Adrenal gland (tissue), 12 donors: ENCODE measurements around the gene PXT1. TPM values are rescaled to one million over a fixed set of nuclear protein-coding genes. Genes with fewer than 3 reads are reported as not detected.
A peak's percentile ranks its signal among the peaks of the same experiment; 100 is the strongest.

Experiments
- DNase-seq, 7 donors: peaks; one replicate each; pipeline ENCODE4 v3.0.0-alpha.2; 2019 to 2020
- H3K27ac ChIP-seq, 5 donors: fragments of 200-600 bp; sonication (generic) in 4 of 5; 1 replicate in 3 of 5; 2 replicates in 2 of 5; pipeline versions ENCODE4 v1.5.1 to v1.8.0; 2016 to 2020; ENCODE audit warnings: mild to moderate bottlenecking in 1 of 5
- H3K27me3 ChIP-seq: fragments of 200-600 bp; 2 replicates; pipeline ENCODE4 v1.8.0; 2021
- H3K36me3 ChIP-seq, 2 donors: fragments of 200-600 bp; replicated peaks in 1 of 2; 1 replicate in 1 of 2; 2 replicates in 1 of 2; pipeline versions ENCODE4 v1.5.1 to v1.8.0; 2018 to 2022
- H3K4me1 ChIP-seq, 2 donors: fragments of 200-600 bp; replicated peaks in 1 of 2; 1 replicate in 1 of 2; 2 replicates in 1 of 2; pipeline versions ENCODE4 v1.5.1 to v1.8.0; 2018 to 2021
- H3K4me3 ChIP-seq, 4 donors: fragments of 200-600 bp; sonication (generic) in 3 of 4; one replicate each; pipeline ENCODE4 v1.5.1; 2016 to 2018
- H3K9me3 ChIP-seq, 3 donors: fragments of 200-600 bp; sonication (generic) in 1 of 3; replicated peaks in 1 of 3; 1 replicate in 2 of 3; 2 replicates in 1 of 3; pipeline versions ENCODE4 v1.5.1 to v1.8.0; 2016 to 2021
- POLR2A ChIP-seq, 2 donors: fragments of 450-650 bp; IDR thresholded peaks; one replicate each; pipeline ENCODE4 v1.6.1; 2017; ENCODE audit warnings: antibody characterized with exemption in 2 of 2, mild to moderate bottlenecking in 2 of 2, moderate library complexity in 1 of 2
- WGBS, 4 donors: extraction: QIAGEN DNeasy Blood & Tissue Kit in 2 of 4; methylation state at CpG; one replicate each; pipeline versions ENCODE4 v1.1.5 to v1.1.7; 2013 to 2017; 5-methylcytosine and 5-hydroxymethylcytosine counted together
- intact Hi-C, 2 donors: fragments of 100-400 bp; cut with DNase I; formaldehyde crosslinking; loops; one replicate each; pipeline versions ENCODE4 v1.14.1 to v1.15.0; 2022 to 2023
- polyA plus RNA-seq, 3 donors: library from polyadenylated mRNA; stranded (reverse); fragments of 200-250 nt in 2 of 3; fragments of 350-450 nt in 1 of 3; fragmentation: Illumina TruSeq in 1 of 3; extraction: RNeasy Lipid Tissue Mini Kit (QIAGEN cat#74804) in 1 of 3; gene quantifications; one replicate each; pipeline ENCODE4 v1.2.3, GENCODE V29; 2013 to 2014
- total RNA-seq, 9 donors: library from RNA; depleted of rRNA in 4 of 9; stranded (reverse); fragments of >200 nt in 4 of 9; fragments of 120-200 nt in 1 of 9; fragmentation: NEBNext Ultra II Directional in 1 of 9; extraction: Animal tissue kit (Norgen Biotek cat#: 25700) in 1 of 9; gene quantifications; one replicate each; pipeline versions ENCODE4 v1.1.0 to v1.2.4, GENCODE V29; 2013 to 2023
- TF ChIP-seq, protein P1 (sequence below), 6 experiments: fragments of 450-650 bp in 4 of 6; fragments of 200-600 bp in 2 of 6; sonication (generic) in 1 of 6; IDR thresholded peaks; 1 replicate in 5 of 6; 2 replicates in 1 of 6; pipeline versions ENCODE4 v1.5.1 to v1.8.0; 2016 to 2021; ENCODE audit warnings: antibody characterized with exemption in 6 of 6, mild to moderate bottlenecking in 2 of 6, moderate library complexity in 1 of 6
- donor health status: healthy with polysubstance abuse.
- donor health status: Bipolar disorder and iron deficiency.
- donor health status: DM: yes; HTN: yes; CAD: no.
- donor health status: DM: no; HTN: no; CAD: no.
- donor health status: DM: no; HTN: no; CAD: no.
- donor health status: DM: yes; HTN: yes; CAD: no.

Gene PXT1
- total and polyA plus RNA-seq, 12 donors = not detected

DNA sequence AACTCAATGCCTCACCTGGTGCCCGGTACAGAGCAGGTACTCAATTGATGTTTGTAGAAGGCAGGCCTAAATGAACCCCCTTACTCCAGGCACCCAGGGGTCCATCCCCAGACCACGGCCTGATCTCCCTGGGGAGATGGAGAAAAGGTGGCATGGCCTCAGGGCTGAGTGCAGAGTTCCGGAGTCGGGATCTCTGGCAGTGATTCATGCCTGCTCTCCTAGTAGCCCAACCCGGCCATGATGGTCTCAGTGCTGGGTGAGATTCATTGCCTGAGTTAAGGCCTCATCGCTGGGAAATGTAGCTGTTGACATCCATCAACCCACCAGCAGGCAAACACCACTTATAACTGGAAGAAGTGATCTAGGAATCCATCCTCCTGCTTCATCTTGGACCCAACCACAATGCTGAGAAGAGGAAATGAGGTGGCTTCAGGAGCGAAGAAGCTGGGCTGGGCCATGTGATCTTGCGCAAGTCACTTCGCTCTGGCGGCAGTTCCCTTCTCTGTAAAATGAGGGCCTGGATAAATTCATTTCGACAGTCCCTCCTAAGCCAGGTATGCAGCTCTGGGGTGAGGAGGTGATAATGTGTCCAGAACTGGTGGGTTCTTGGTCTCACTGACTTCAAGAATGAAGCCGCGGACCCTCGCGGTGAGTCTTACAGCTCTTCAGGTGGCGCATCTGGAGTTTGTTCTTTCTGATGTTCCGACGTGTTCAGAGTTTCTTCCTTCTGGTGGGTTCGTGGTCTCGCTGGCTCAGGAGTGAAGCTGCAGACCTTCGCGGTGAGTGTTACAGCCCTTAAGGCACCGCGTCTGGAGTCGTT is 79.9 kb downstream of the PXT1 start:
- intact Hi-C loops = loop anchor here in 1 of 2 donors (10.0 kb wide), 1 partner anchor 228 kb away; the partner anchor contains the start of gene MAPK13
- Histone ChIP-seq H3K36me3 (no peaks in the 10 kb centered on the region), H3K4me1 (peaks cover 0 to 7% of the 10 kb centered on the region in 2 donors), H3K4me3 (no peak overlapping the region), H3K27me3 (no peaks in the 10 kb centered on the region), H3K9me3 (no peaks in the 10 kb centered on the region), H3K27ac (no peak overlapping the region)
- DNase-seq = peak in 1 of 7 donors; percentile 3
- no peak for TF ChIP-seq POLR2A (IDR thresholded peaks at IDR 0.05)
- TF ChIP-seq, protein P1, sequence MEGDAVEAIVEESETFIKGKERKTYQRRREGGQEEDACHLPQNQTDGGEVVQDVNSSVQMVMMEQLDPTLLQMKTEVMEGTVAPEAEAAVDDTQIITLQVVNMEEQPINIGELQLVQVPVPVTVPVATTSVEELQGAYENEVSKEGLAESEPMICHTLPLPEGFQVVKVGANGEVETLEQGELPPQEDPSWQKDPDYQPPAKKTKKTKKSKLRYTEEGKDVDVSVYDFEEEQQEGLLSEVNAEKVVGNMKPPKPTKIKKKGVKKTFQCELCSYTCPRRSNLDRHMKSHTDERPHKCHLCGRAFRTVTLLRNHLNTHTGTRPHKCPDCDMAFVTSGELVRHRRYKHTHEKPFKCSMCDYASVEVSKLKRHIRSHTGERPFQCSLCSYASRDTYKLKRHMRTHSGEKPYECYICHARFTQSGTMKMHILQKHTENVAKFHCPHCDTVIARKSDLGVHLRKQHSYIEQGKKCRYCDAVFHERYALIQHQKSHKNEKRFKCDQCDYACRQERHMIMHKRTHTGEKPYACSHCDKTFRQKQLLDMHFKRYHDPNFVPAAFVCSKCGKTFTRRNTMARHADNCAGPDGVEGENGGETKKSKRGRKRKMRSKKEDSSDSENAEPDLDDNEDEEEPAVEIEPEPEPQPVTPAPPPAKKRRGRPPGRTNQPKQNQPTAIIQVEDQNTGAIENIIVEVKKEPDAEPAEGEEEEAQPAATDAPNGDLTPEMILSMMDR (IDR thresholded peaks at IDR 0.05) = no peak
- WGBS, 4 donors = 84 to 87% (median 85%) methylated on average over 14 to 25 of the region's 25 CpGs

DNA sequence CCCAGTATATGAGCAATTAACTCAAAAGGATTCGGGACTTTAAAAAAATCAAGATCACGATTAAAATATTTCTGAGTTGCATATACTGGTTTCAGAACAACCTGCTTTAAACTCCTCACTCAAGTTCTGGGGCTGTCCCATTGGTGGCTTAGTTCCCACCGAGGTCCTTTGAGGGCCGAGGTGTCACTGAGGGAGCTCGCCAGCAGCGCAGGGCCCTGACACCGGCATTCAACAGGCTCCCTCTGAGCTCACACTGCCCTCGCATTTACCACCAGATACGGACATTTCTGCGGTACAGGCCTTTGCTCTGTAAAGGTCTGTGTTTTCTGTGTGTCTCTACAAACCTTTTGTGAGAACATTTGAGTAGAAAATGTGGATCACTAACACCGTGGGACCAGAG is 81.6 kb downstream of the PXT1 start:
- H3K4me1 ChIP-seq = peaks cover 0 to 8% of the 10 kb centered on the region in 2 donors
- H3K27me3 ChIP-seq = no peaks in the 10 kb centered on the region
- 78 to 89% (median 85%) methylated on average over 5 to 11 of the region's 11 CpGs for WGBS, 4 donors
- no peak overlapping the region for H3K27ac ChIP-seq
- no peak for DNase-seq
- intact Hi-C loops = loop anchor here (2.0 to 10.0 kb wide), 2 partner anchors 22 to 226 kb away; partner anchors contain the start of gene MAPK13 (in 1 of the 2)
- H3K9me3 ChIP-seq = no peaks in the 10 kb centered on the region
- no peaks in the 10 kb centered on the region for H3K36me3 ChIP-seq
- TF ChIP-seq, protein P1 (IDR thresholded peaks at IDR 0.05) = no peak
- TF ChIP-seq POLR2A (IDR thresholded peaks at IDR 0.05) = no peak
- no peak overlapping the region for H3K4me3 ChIP-seq

GRCh38 chr6:36360241-36361054 is 82.2 kb downstream of the PXT1 start:
- peak; percentile 73 to 93 (median 86) for DNase-seq
- Histone ChIP-seq H3K4me1 (peaks cover 0 to 8% of the 10 kb centered on the region in 2 donors), H3K27me3 (no peaks in the 10 kb centered on the region), H3K36me3 (no peaks in the 10 kb centered on the region), H3K4me3 (no peak overlapping the region), H3K9me3 (no peaks in the 10 kb centered on the region), H3K27ac (no peak overlapping the region)
- intact Hi-C loops = loop anchor here (2.0 to 10.0 kb wide), 2 partner anchors 22 to 226 kb away; partner anchors contain the start of gene MAPK13 (in 1 of the 2)
- WGBS, 4 donors = 18 to 37% (median 26%) methylated on average over 5 to 10 of the region's 10 CpGs
- TF ChIP-seq, protein P1 (IDR thresholded peaks at IDR 0.05) = peak; percentile 79 to 91 (median 86)
- no peak for TF ChIP-seq POLR2A (IDR thresholded peaks at IDR 0.05)
